Measurements from ENCODE around the gene TOP2B. TPM values are rescaled to one million over a fixed set of nuclear protein-coding genes. Genes with fewer than 3 reads are reported as not detected.

Gene TOP2B
- total and polyA plus RNA-seq, 12 donors, result 34.2 to 126 (median 101) TPM

- WGBS, 2 donors, result 89 to 93% methylated on average over 2 of the region's 2 CpGs
- H3K9me3 ChIP-seq, result no peaks in the 10 kb centered on the region
- no peak overlapping the region for H3K27ac ChIP-seq
- ATAC-seq (no peak), DNase-seq (no peak)
- no peak overlapping the region for H3K4me3 ChIP-seq
- peaks cover 0 to 20% (median 0%) of the 10 kb centered on the region in 7 donors for H3K27me3 ChIP-seq
- intact Hi-C loops (cut with DNase I), result no loop called here
- no peak for TF ChIP-seq CTCF (IDR thresholded peaks at IDR 0.05)
- H3K36me3 ChIP-seq, result no peaks in the 10 kb centered on the region
- H3K4me1 ChIP-seq, result no peaks in the 10 kb centered on the region
These were observed 10.0 kb upstream of the TOP2B start for GRCh38 chr3:25674670-25675069.

GRCh38 chr3:25673738-25674298, 9.1 kb upstream of the TOP2B start:
- H3K9me3 ChIP-seq, result no peaks in the 10 kb centered on the region
- TF ChIP-seq CTCF (IDR thresholded peaks at IDR 0.05), result no peak
- H3K27me3 ChIP-seq, result peaks cover 0 to 20% (median 0%) of the 10 kb centered on the region in 7 donors
- WGBS, 2 donors, result 96% methylated on average over 8 of the region's 8 CpGs
- ATAC-seq, result no peak
- no peak for DNase-seq
- H3K27ac ChIP-seq, result no peak overlapping the region
- no peaks in the 10 kb centered on the region for H3K4me1 ChIP-seq
- intact Hi-C loops (cut with DNase I), result no loop called here
- no peak overlapping the region for H3K4me3 ChIP-seq
- H3K36me3 ChIP-seq, result no peaks in the 10 kb centered on the region

GRCh38 chr3:25665315-25666280, 891 bp upstream of the TOP2B start:
- intact Hi-C loops (cut with DNase I), result loop anchor here in 4 of 10 donors (2.0 to 10.0 kb wide), 5 partner anchors 117 to 439 kb away; partner anchors contain the start of genes NGLY1 (in 3 of the 4) and OXSM (in 1 of the 4)
- TF ChIP-seq CTCF (IDR thresholded peaks at IDR 0.05), result no peak
- Histone ChIP-seq H3K4me1 (peaks cover 3 to 37% (median 35%) of the 10 kb centered on the region in 9 donors), H3K27ac (peak overlapping the region; percentile 93 to 99 (median 98)), H3K9me3 (no peaks in the 10 kb centered on the region), H3K36me3 (no peaks in the 10 kb centered on the region), H3K27me3 (no peaks in the 10 kb centered on the region), H3K4me3 (peak overlapping the region; percentile 64 to 89 (median 76))
- ATAC-seq, result peak in 3 of 8 donors; percentile 7 to 40 (median 14)
- 12 to 15% methylated on average over 14 of the region's 14 CpGs for WGBS, 2 donors
- no peak for DNase-seq

Measured in heart right ventricle (tissue), 16 donors.